Glutamatergic neuron (in vitro differentiated cells): Measurements from ENCODE around the gene EBLN2. TPM values are rescaled to one million over a fixed set of nuclear protein-coding genes. Genes with fewer than 3 reads are reported as not detected.
A peak's percentile ranks its signal among the peaks of the same experiment; 100 is the strongest.

Source experiments
- DNase-seq: peaks from one replicate; pipeline ENCODE4 v3.0.0; 2022
- H3K27ac Mint-ChIP-seq: one replicate; pipeline ENCODE4 v1.8.0; 2020; ENCODE audit warnings: mild to moderate bottlenecking, mixed read lengths, inconsistent platforms; ENCODE audit not compliant: unreplicated experiment
- H3K27me3 Mint-ChIP-seq: one replicate; pipeline ENCODE4 v1.8.0; 2020; ENCODE audit warnings: mild to moderate bottlenecking, moderate library complexity, mixed read lengths, inconsistent platforms; ENCODE audit not compliant: unreplicated experiment
- H3K36me3 Mint-ChIP-seq: one replicate; pipeline ENCODE4 v1.8.0; 2020; ENCODE audit warnings: mild to moderate bottlenecking, mixed read lengths, inconsistent platforms; ENCODE audit not compliant: unreplicated experiment
- H3K4me1 Mint-ChIP-seq: one replicate; pipeline ENCODE4 v1.8.0; 2020; ENCODE audit warnings: mild to moderate bottlenecking, low read depth, mixed read lengths, inconsistent platforms; ENCODE audit not compliant: unreplicated experiment
- H3K4me3 Mint-ChIP-seq: one replicate; pipeline ENCODE4 v1.8.0; 2020; ENCODE audit warnings: mild to moderate bottlenecking, mixed read lengths, inconsistent platforms; ENCODE audit not compliant: unreplicated experiment
- H3K9me3 Mint-ChIP-seq: one replicate; pipeline ENCODE4 v1.8.0; 2020; ENCODE audit warnings: mild to moderate bottlenecking, moderate library complexity, mixed read lengths, inconsistent platforms; ENCODE audit not compliant: unreplicated experiment
- CTCF ChIP-seq: fragments of 200-600 bp; sonication (generic); IDR thresholded peaks from one replicate; pipeline ENCODE4 v1.5.0; 2021; ENCODE audit not compliant: partially characterized antibody, unreplicated experiment
- total RNA-seq: library from RNA; stranded (reverse); fragmentation: NEBNext Ultra II Directional; extraction: Animal tissue kit (Norgen Biotek cat#: 25700); gene quantifications from one replicate; pipeline ENCODE4 v1.2.1, GENCODE V29; 2021; ENCODE audit not compliant: unreplicated experiment

EBLN2 gene
- total RNA-seq, 1 donor from 2014 or later = 5.7 TPM

GRCh38 chr3:73031573-73032103 is 29.8 kb upstream of the EBLN2 start:
- no peaks in the 10 kb centered on the region for H3K4me1 Mint-ChIP-seq

GRCh38 chr3:73036694-73037591 is 24.5 kb upstream of the EBLN2 start:
- Mint-ChIP-seq H3K27ac (no peak overlapping the region), H3K27me3 (no peaks in the 10 kb centered on the region), H3K9me3 (no peaks in the 10 kb centered on the region), H3K4me1 (peaks cover 25% of the 10 kb centered on the region), H3K4me3 (no peak overlapping the region), H3K36me3 (no peaks in the 10 kb centered on the region)
- TF ChIP-seq CTCF = no peak
- DNase-seq = no peak

More at GRCh38 chr3:73031573-73032103, 29.8 kb upstream of the EBLN2 start:
- H3K27ac Mint-ChIP-seq = no peak overlapping the region
- no peak overlapping the region for H3K4me3 Mint-ChIP-seq
- no peaks in the 10 kb centered on the region for H3K9me3 Mint-ChIP-seq
- H3K27me3 Mint-ChIP-seq = no peaks in the 10 kb centered on the region
- no peak for TF ChIP-seq CTCF
- no peaks in the 10 kb centered on the region for H3K36me3 Mint-ChIP-seq
- DNase-seq = no peak

- H3K4me1 Mint-ChIP-seq = peaks cover 35% of the 10 kb centered on the region
- H3K36me3 Mint-ChIP-seq = no peaks in the 10 kb centered on the region
- H3K9me3 Mint-ChIP-seq = no peaks in the 10 kb centered on the region
- no peak for DNase-seq
- no peaks in the 10 kb centered on the region for H3K27me3 Mint-ChIP-seq
- peak overlapping the region; percentile 7 for H3K27ac Mint-ChIP-seq
- no peak for TF ChIP-seq CTCF
- peak overlapping the region; percentile 0 for H3K4me3 Mint-ChIP-seq
Observed at GRCh38 chr3:73041537-73041936, 19.9 kb upstream of the EBLN2 start.

DNA sequence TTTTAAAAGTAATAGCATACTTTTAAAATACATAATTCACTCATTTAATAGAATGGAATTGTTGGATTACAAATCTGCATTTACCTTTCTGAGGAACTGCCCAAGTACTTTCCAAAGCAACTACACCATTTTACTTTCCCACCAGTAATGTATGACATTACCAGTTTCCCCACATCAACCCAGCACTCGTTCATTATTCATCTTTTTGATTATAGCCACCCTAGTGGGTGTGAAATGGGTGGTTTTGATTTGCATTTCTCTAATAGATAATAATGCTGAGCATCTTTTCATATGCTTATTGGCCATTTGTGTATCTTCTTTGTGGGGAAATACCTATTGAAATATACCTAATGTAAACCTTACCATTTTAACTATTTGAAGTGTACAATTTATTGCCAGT is 18.0 kb upstream of the EBLN2 start:
- H3K9me3 Mint-ChIP-seq = no peaks in the 10 kb centered on the region
- H3K36me3 Mint-ChIP-seq = no peaks in the 10 kb centered on the region
- H3K27me3 Mint-ChIP-seq = no peaks in the 10 kb centered on the region
- H3K4me1 Mint-ChIP-seq = peaks cover 21% of the 10 kb centered on the region
- H3K4me3 Mint-ChIP-seq = no peak overlapping the region
- no peak for TF ChIP-seq CTCF
- DNase-seq = no peak
- H3K27ac Mint-ChIP-seq = no peak overlapping the region

- H3K4me3 Mint-ChIP-seq = no peak overlapping the region
- no peaks in the 10 kb centered on the region for H3K27me3 Mint-ChIP-seq
- no peaks in the 10 kb centered on the region for H3K36me3 Mint-ChIP-seq
- no peak overlapping the region for H3K27ac Mint-ChIP-seq
- H3K9me3 Mint-ChIP-seq = peaks cover 1% of the 10 kb centered on the region
- no peak for TF ChIP-seq CTCF
- no peak for DNase-seq
- peaks cover 21% of the 10 kb centered on the region for H3K4me1 Mint-ChIP-seq
Observed at GRCh38 chr3:73045391-73045790, 16.1 kb upstream of the EBLN2 start.
